IMR-90 (cell line): Measurements from ENCODE around the gene RAB8B. TPM values are rescaled to one million over a fixed set of nuclear protein-coding genes. Genes with fewer than 3 reads are reported as not detected.

Source experiments
- ATAC-seq: fragments of 200-7000 bp; cut with Tn5 transposase; 2 replicates; pipeline ENCODE4 v1.9.1; 2020; ENCODE audit warnings: low read depth, mild to moderate bottlenecking, moderate library complexity
- BruUV-seq: library from RNA; stranded (reverse); fragments of 400-500 nt; replicated peaks from 2 replicates; lab custom pipeline; 2021; lab: Mats Ljungman, UMichigan
- CTCF ChIA-PET: fragments of 300-600 bp; formaldehyde crosslinking; extraction: SDS; loops from one replicate; lab custom pipeline; 2021; ENCODE audit warnings: antibody characterized with exemption; lab: Yijun Ruan, JAX
- POLR2A ChIA-PET: fragments of 300-600 bp; sonication (Branson Sonifier 250); formaldehyde crosslinking; loops from one replicate; lab custom pipeline; 2022; ENCODE audit warnings: antibody characterized with exemption; ENCODE audit not compliant: unreplicated experiment; lab: Charles Lee
- DNase-seq: peaks from one replicate; pipeline ENCODE4 v3.0.0; 2013
- H2AFZ ChIP-seq: replicated peaks from 2 replicates; pipeline ENCODE3; 2013; ENCODE audit warnings: low read length, mild to moderate bottlenecking; ENCODE audit not compliant: poor library complexity
- H2AK5ac ChIP-seq: 2 replicates; pipeline ENCODE4 v1.6.1; 2013; ENCODE audit warnings: low read depth, low read length, inconsistent platforms
- H2AK9ac ChIP-seq: replicated peaks from 2 replicates; pipeline ENCODE3; 2013; ENCODE audit warnings: mild to moderate bottlenecking, low read depth, low read length, moderate library complexity; ENCODE audit not compliant: poor library complexity
- H2BK120ac ChIP-seq: 2 replicates; pipeline ENCODE4 v1.6.1; 2013; ENCODE audit warnings: low read depth, low read length, inconsistent platforms
- H2BK15ac ChIP-seq: 3 replicates; pipeline ENCODE4 v1.6.1; 2013; ENCODE audit warnings: low read depth, low read length, inconsistent platforms
- H2BK20ac ChIP-seq: 2 replicates; pipeline ENCODE4 v1.6.1; 2013; ENCODE audit warnings: low read depth, mild to moderate bottlenecking, inconsistent platforms, low read length, moderate library complexity
- H2BK5ac ChIP-seq: 2 replicates; pipeline ENCODE4 v1.6.1; 2013; ENCODE audit warnings: mild to moderate bottlenecking, low read depth, low read length, inconsistent platforms; ENCODE audit not compliant: poor library complexity, severe bottlenecking
- H3K14ac ChIP-seq: replicated peaks from 2 replicates; pipeline ENCODE4 v1.6.1; 2013; ENCODE audit warnings: low read depth, low read length, inconsistent platforms
- H3K18ac ChIP-seq: 2 replicates; pipeline ENCODE4 v1.6.1; 2013; ENCODE audit warnings: low read depth, low read length, control low read depth
- H3K23ac ChIP-seq: 2 replicates; pipeline ENCODE4 v1.6.1; 2013; ENCODE audit warnings: low read depth, low read length, inconsistent platforms
- H3K27ac ChIP-seq: 2 replicates; pipeline ENCODE4 v1.5.1; 2013; ENCODE audit warnings: mild to moderate bottlenecking, control low read depth, low read length; ENCODE audit not compliant: insufficient read depth
- H3K27me3 ChIP-seq: 2 replicates; pipeline ENCODE4 v1.6.1; 2013; ENCODE audit warnings: low read length; ENCODE audit not compliant: control insufficient read depth, insufficient read depth
- H3K36me3 ChIP-seq: 2 replicates; pipeline ENCODE4 v1.6.1; 2013; ENCODE audit warnings: low read length, mixed read lengths; ENCODE audit not compliant: control insufficient read depth, insufficient read depth
- H3K4ac ChIP-seq: 2 replicates; pipeline ENCODE4 v1.6.1; 2013; ENCODE audit warnings: low read depth, low read length, inconsistent platforms
- H3K4me1 ChIP-seq: 2 replicates; pipeline ENCODE4 v1.6.1; 2013; ENCODE audit warnings: low read length, mixed read lengths; ENCODE audit not compliant: control insufficient read depth, insufficient read depth
- H3K4me2 ChIP-seq: 2 replicates; pipeline ENCODE4 v1.6.1; 2013; ENCODE audit warnings: low read depth, mild to moderate bottlenecking, control low read depth, low read length, moderate library complexity
- H3K4me3 ChIP-seq: 2 replicates; pipeline ENCODE4 v1.5.1; 2013; ENCODE audit warnings: low read depth, mild to moderate bottlenecking, control low read depth, low read length, moderate library complexity; ENCODE audit not compliant: insufficient read depth
- H3K56ac ChIP-seq: 2 replicates; pipeline ENCODE4 v1.6.1; 2013; ENCODE audit warnings: low read length, inconsistent platforms; ENCODE audit not compliant: insufficient read depth; ENCODE audit errors: extremely low read depth
- H3K79me1 ChIP-seq, 2 experiments: 2 replicates each; pipeline ENCODE4 v1.6.1; 2013; ENCODE audit warnings: low read length in 2 of 2, inconsistent platforms in 1 of 2, low read depth in 1 of 2
- H3K9ac ChIP-seq: 2 replicates; pipeline ENCODE4 v1.6.1; 2013; ENCODE audit warnings: low read depth, low read length, control low read depth
- H3K9me1 ChIP-seq: 2 replicates; pipeline ENCODE4 v1.6.1; 2013; ENCODE audit warnings: low read length, inconsistent platforms; ENCODE audit not compliant: insufficient read depth
- H3K9me3 ChIP-seq: 2 replicates; pipeline ENCODE4 v1.6.1; 2013; ENCODE audit warnings: low read length; ENCODE audit not compliant: control insufficient read depth, insufficient read depth
- H4K20me1 ChIP-seq: 2 replicates; pipeline ENCODE4 v1.6.1; 2013; ENCODE audit warnings: low read length, inconsistent platforms; ENCODE audit not compliant: insufficient read depth
- H4K5ac ChIP-seq: 2 replicates; pipeline ENCODE4 v1.6.1; 2013; ENCODE audit warnings: mild to moderate bottlenecking, low read depth, low read length, control low read depth
- H4K8ac ChIP-seq, 2 experiments: 2 replicates each; pipeline ENCODE4 v1.6.1; 2013; ENCODE audit warnings: low read depth in 2 of 2, low read length in 2 of 2, control low read depth in 1 of 2, inconsistent platforms in 1 of 2
- H4K91ac ChIP-seq: 2 replicates; pipeline ENCODE4 v1.6.1; 2013; ENCODE audit warnings: low read depth, low read length, inconsistent platforms; ENCODE audit not compliant: insufficient read depth
- ELK1 ChIP-seq: fragments of 150-350 bp; IDR thresholded peaks from 2 replicates; pipeline ENCODE4 v1.6.1; 2016; ENCODE audit warnings: low read depth, mild to moderate bottlenecking, low read length, moderate library complexity, borderline replicate concordance
- FOS ChIP-seq: fragments of 150-350 bp; IDR thresholded peaks from 2 replicates; pipeline ENCODE4 v1.6.1; 2016; ENCODE audit warnings: low read depth, low read length
- NFE2L2 ChIP-seq: fragments of 150-350 bp; IDR thresholded peaks from 2 replicates; pipeline ENCODE4 v1.6.1; 2016; ENCODE audit warnings: low read depth, mild to moderate bottlenecking, low read length
- POLR2A ChIP-seq: IDR thresholded peaks from 2 replicates; pipeline ENCODE4 v1.6.1; 2012; ENCODE audit warnings: mild to moderate bottlenecking, low read depth, low read length
- RAD21 ChIP-seq: IDR thresholded peaks from 2 replicates; pipeline ENCODE4 v1.6.1; 2012; ENCODE audit warnings: low read length, improper control_type of control experiment
- SMC3 ChIP-seq: fragments of 150-350 bp; IDR thresholded peaks from 2 replicates; pipeline ENCODE4 v1.6.1; 2016; ENCODE audit warnings: low read depth, mild to moderate bottlenecking, antibody characterized with exemption, low read length, moderate library complexity
- WGBS, 2 experiments: methylation state at CpG; one replicate each; pipeline versions ENCODE4 v1.1.5 to v1.1.7; 2013; ENCODE audit warnings: missing lambda C conversion rate in 2 of 2; ENCODE audit not compliant: insufficient read length in 1 of 2; ENCODE audit errors: extremely low coverage in 2 of 2; 5-methylcytosine and 5-hydroxymethylcytosine counted together
- dilution Hi-C: fragments of 300-500 bp; cut with HindIII; formaldehyde crosslinking; loops from one replicate; pipeline ENCODE4 v1.14.3; 2018; ENCODE audit warnings: low sequenced_read_pairs; ENCODE audit not compliant: unreplicated experiment
- in situ Hi-C: fragments of 300-500 bp; cut with MboI; formaldehyde crosslinking; loops from 3 replicates; pipeline ENCODE4 v1.14.3; 2019; ENCODE audit warnings: low sequenced_read_pairs, inconsistent platforms, mixed read lengths
- intact Hi-C: fragments of 100-400 bp; cut with micrococcal nuclease; formaldehyde crosslinking; loops from 2 replicates; pipeline ENCODE4 v1.10.0; 2022
- polyA plus RNA-seq, 3 experiments: library from polyadenylated mRNA; depleted of rRNA; stranded (reverse); fragments of >200 nt; gene quantifications; 2 replicates each; pipeline ENCODE4 v1.2.3, GENCODE V29; 2012; ENCODE audit warnings: low replicate concordance in 1 of 3
- total RNA-seq: library from RNA; depleted of rRNA; stranded (reverse); fragments of >200 nt; gene quantifications from 2 replicates; pipeline ENCODE4 v1.2.3, GENCODE V29; 2012

RAB8B gene
- total and polyA plus RNA-seq, 2 of the 4 experiments (the other 2 are of a cell fraction): 19.4 to 29.4 TPM

- Histone ChIP-seq H4K5ac (no peak overlapping the region), H3K9me3 (no peaks in the 10 kb centered on the region), H2BK5ac (no peak overlapping the region), H3K14ac (no peak overlapping the region), H4K91ac (no peak overlapping the region), H3K4me1 (peaks cover 4% of the 10 kb centered on the region), H3K56ac (no peak overlapping the region), H2BK20ac (no peak overlapping the region), H3K4ac (no peak overlapping the region), H3K79me1 (peaks cover 5 to 6% of the 10 kb centered on the region in 2 experiments; a peak in 1 of 4 replicates), H4K8ac (no peak overlapping the region), H3K18ac (no peak overlapping the region), H3K9ac (no peak overlapping the region), H2BK120ac (no peak overlapping the region), H4K20me1 (no peaks in the 10 kb centered on the region), H2AK5ac (no peak overlapping the region), H3K23ac (no peak overlapping the region), H2AK9ac (no peak overlapping the region), H3K27ac (no peak overlapping the region), H3K9me1 (no peaks in the 10 kb centered on the region), H2AFZ (no peak overlapping the region), H3K36me3 (peaks cover 16% of the 10 kb centered on the region), H2BK15ac (no peak overlapping the region), H3K27me3 (no peaks in the 10 kb centered on the region), H3K4me2 (no peak overlapping the region), H3K4me3 (no peak overlapping the region)
- intact Hi-C loops (loop anchor here (5.0 kb wide), 1 partner anchor 478 kb away; no protein-coding TSS in a partner anchor), in situ Hi-C loops (no loop called here), dilution Hi-C loops (no loop called here)
- no TSS peak for BruUV-seq
- CTCF ChIA-PET: interaction anchor here (0.7 kb wide), 1 partner anchor 12 kb away, joined by 3 read pairs; no protein-coding TSS in a partner anchor
- no peak for ATAC-seq
- DNase-seq: no peak
- WGBS, 2 experiments: no CpG with 5 or more reads among the region's 5 CpGs
- TF ChIP-seq RAD21: no peak
- no peak for TF ChIP-seq ELK1
- no peak for TF ChIP-seq NFE2L2
- no peak for TF ChIP-seq SMC3
- TF ChIP-seq POLR2A: no peak
- no peak for TF ChIP-seq FOS
- POLR2A ChIA-PET: no interaction called here
These were observed 71.4 kb downstream of the RAB8B start for GRCh38 chr15:63260791-63261190.
